Lower leg skin (tissue), 4 donors: ENCODE data around the gene ACAD9. TPM values are rescaled to one million over a fixed set of nuclear protein-coding genes. Genes with fewer than 3 reads are reported as not detected.

Experiments
- DNase-seq, 2 donors: peaks; one replicate each; pipeline ENCODE4 v3.0.0-alpha.2; 2019; ENCODE audit warnings: low spot score in 2 of 2
- H3K4me3 ChIP-seq: fragments of 200-600 bp; sonication (generic); 2 replicates; pipeline ENCODE4 v1.5.1; 2017; ENCODE audit warnings: mild to moderate bottlenecking, low read depth; ENCODE audit not compliant: poor library complexity, severe bottlenecking
- POLR2A ChIP-seq, 2 donors: fragments of 450-650 bp; IDR thresholded peaks; one replicate each; pipeline ENCODE4 v1.6.1; 2016 to 2017; ENCODE audit warnings: antibody characterized with exemption in 2 of 2, mild to moderate bottlenecking in 1 of 2, moderate library complexity in 1 of 2
- WGBS, 2 donors: methylation state at CpG; one replicate each; pipeline ENCODE4 v1.1.5; 2018; 5-methylcytosine and 5-hydroxymethylcytosine counted together
- intact Hi-C: fragments of 100-400 bp; cut with DNase I; formaldehyde crosslinking; loops from one replicate; pipeline ENCODE4 v1.15.0; 2023; ENCODE audit warnings: low total_unique reads
- total RNA-seq, 4 donors: library from RNA; depleted of rRNA; stranded (reverse); fragments of >200 nt; gene quantifications; one replicate each; pipeline ENCODE4 v1.1.0, GENCODE V29; 2016
- TF ChIP-seq, protein P1 (sequence below), 3 donors: fragments of 450-650 bp; IDR thresholded peaks; one replicate each; pipeline ENCODE4 v1.5.1; 2016; ENCODE audit warnings: antibody characterized with exemption in 3 of 3, mild to moderate bottlenecking in 3 of 3, moderate library complexity in 2 of 3

The ACAD9 gene
- total RNA-seq, 4 donors from 2014 or later, result 101 to 180 (median 130) TPM

DNA sequence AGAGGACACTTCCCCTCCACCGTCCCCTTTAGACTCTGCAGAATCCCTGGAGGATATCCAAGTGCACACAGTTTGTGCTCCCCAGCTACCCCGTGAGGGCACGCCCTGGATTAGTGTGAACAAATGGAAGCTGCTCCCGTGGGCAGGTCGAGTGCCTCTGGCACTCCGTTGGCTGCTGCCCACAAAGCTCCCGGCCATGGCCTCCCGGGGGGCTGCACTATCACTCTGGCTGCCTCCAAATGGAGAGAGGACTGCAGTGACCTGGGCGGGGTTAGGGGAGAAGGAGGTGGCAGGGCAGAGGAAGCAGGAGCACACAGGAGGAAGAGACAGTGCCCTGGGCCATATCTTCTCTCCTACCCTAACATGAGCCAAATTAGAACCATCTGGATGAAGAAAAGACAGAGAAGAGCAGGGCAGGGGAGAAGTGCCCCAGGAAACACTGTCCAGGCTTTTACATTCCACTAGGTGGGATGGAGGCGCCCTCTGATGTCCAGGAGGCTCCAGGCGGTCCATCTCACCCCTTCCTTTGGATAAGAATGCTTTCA, 29.4 kb upstream of the ACAD9 start:
- no peak for TF ChIP-seq POLR2A (IDR thresholded peaks at IDR 0.05)
- TF ChIP-seq, protein P1, sequence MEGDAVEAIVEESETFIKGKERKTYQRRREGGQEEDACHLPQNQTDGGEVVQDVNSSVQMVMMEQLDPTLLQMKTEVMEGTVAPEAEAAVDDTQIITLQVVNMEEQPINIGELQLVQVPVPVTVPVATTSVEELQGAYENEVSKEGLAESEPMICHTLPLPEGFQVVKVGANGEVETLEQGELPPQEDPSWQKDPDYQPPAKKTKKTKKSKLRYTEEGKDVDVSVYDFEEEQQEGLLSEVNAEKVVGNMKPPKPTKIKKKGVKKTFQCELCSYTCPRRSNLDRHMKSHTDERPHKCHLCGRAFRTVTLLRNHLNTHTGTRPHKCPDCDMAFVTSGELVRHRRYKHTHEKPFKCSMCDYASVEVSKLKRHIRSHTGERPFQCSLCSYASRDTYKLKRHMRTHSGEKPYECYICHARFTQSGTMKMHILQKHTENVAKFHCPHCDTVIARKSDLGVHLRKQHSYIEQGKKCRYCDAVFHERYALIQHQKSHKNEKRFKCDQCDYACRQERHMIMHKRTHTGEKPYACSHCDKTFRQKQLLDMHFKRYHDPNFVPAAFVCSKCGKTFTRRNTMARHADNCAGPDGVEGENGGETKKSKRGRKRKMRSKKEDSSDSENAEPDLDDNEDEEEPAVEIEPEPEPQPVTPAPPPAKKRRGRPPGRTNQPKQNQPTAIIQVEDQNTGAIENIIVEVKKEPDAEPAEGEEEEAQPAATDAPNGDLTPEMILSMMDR (IDR thresholded peaks at IDR 0.05), result no peak
- no peak for DNase-seq
- intact Hi-C loops, result no loop called here
- H3K4me3 ChIP-seq, result no peak overlapping the region
- 63 to 65% methylated on average over 8 to 11 of the region's 11 CpGs for WGBS, 2 donors

DNA sequence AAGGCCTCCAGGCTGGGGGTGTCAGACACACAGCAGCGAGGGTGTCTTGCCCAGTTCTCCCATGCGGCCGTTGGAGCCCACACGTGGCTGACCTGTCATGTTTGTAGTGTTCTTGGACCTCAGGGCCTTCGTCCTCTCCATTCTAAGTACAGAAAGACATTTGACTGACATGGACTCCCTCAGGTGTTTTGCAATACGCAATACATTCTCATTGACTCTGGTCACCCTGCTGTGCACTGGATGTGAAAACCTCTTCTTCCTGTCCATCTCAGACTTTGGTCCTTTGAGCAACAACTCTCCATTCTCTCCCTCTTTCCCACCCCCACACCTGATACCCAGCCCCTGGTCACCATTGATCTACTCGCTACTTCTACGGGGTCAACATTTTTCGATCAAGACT, 28.9 kb upstream of the ACAD9 start:
- no peak overlapping the region for H3K4me3 ChIP-seq
- TF ChIP-seq, protein P1 (IDR thresholded peaks at IDR 0.05), result no peak
- no peak for TF ChIP-seq POLR2A (IDR thresholded peaks at IDR 0.05)
- DNase-seq, result no peak
- intact Hi-C loops, result no loop called here
- WGBS, 2 donors, result 92 to 94% methylated on average over 9 of the region's 9 CpGs

DNA sequence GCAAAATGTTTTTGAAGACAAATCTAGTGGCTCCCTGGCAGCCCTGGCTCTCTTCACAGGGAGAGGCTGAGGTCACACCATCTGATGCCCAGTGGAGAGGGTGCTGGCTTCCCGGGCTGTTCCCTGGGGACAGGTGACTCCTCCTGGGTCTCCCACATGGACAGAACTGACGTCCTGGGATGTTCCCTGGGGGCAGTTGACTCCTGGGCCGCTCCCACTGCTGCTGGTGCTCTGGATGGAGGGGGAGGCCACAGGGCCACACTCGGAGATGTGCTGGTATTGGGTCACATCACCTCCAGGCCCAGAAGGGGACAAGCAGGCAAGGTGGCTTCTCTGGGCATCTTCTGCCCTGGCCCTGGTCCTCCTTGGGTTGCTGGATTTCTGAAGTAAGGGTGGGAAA, 27.8 kb upstream of the ACAD9 start:
- H3K4me3 ChIP-seq, result no peak overlapping the region
- intact Hi-C loops, result no loop called here
- TF ChIP-seq POLR2A (IDR thresholded peaks at IDR 0.05), result no peak
- TF ChIP-seq, protein P1 (IDR thresholded peaks at IDR 0.05), result no peak
- 50 to 76% methylated on average over 3 to 4 of the region's 4 CpGs for WGBS, 2 donors
- DNase-seq, result no peak

DNA sequence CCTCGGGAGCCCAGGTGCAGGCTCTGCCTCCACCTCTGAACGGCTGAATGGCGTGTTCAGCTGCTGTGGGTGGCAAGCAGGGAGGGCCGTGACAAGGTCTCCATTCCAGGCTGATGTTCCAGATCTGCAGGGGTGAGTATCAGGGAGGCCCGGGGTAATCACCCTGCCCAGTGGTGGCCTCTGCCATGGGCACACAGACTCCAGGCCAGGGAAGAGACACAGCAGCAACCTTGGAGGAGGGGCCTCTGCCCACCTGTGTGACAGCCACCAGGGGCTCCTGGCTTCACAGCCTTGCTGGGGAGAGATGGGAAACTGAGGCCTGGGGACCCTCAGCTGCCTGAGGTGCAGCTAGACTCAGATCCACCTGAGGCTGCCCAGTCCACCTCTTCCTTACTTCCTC, 25.6 kb upstream of the ACAD9 start:
- DNase-seq, result no peak
- TF ChIP-seq POLR2A (IDR thresholded peaks at IDR 0.05), result no peak
- TF ChIP-seq, protein P1 (IDR thresholded peaks at IDR 0.05), result no peak
- 95% methylated on average over 4 of the region's 5 CpGs; no CpG with 5 or more reads in 1 of the 2 donors for whole genome bisulfite sequencing, 2 donors
- intact Hi-C loops, result no loop called here
- H3K4me3 ChIP-seq, result no peak overlapping the region

DNA sequence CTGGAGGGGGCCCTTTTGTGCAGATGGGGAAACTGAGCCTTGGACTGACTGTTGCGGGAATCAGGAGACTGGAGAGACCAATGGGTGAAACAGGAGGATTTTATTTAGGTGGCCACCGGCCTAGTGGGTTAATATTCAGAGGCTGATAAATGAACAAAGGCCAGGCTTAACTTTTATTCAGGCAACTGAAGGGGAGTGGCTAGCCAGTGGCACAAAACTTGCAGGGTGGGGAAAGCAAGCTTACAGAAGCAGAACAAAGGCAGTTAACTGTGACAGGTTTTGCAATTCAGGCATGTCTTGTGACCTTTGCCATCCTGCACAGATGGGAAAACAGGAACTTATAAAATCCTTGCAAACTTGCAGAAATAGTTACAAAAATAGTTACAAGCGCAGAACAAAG, 24.9 kb upstream of the ACAD9 start:
- 91 to 93% methylated on average over 3 of the region's 3 CpGs for WGBS, 2 donors
- no peak for TF ChIP-seq POLR2A (IDR thresholded peaks at IDR 0.05)
- TF ChIP-seq, protein P1 (IDR thresholded peaks at IDR 0.05), result no peak
- intact Hi-C loops, result no loop called here
- DNase-seq, result no peak
- no peak overlapping the region for H3K4me3 ChIP-seq

DNA sequence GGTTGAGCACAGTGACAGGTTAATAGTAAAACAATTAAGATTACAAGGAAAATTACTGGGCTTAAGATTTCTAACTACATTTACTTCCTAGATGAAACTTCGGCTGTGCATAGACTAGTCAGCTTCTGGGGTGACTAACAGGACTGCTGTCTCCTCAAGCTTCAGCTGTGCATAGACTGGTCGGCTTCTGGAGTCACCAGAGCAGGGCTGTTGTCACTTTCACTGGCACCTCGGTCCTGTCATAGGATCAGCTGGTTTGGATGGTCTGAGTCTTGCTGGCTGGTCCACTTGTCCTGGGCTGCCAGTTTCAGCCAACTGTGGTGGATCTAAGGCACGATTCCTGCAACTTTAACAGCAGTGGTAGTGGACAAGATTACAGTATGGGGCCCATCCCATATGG, 23.9 kb upstream of the ACAD9 start:
- 60 to 64% methylated on average over 4 of the region's 4 CpGs for WGBS, 2 donors
- no peak for DNase-seq
- no peak overlapping the region for H3K4me3 ChIP-seq
- intact Hi-C loops, result no loop called here
- no peak for TF ChIP-seq POLR2A (IDR thresholded peaks at IDR 0.05)
- TF ChIP-seq, protein P1 (IDR thresholded peaks at IDR 0.05), result no peak
